Measurements from ENCODE around the gene KPNB1.
"Not testable (repeated sequence)": the region's sequence is repeated elsewhere in the genome, so short reads cannot be mapped to it uniquely, and the experiment has no call there.

The KPNB1 gene

DNA sequence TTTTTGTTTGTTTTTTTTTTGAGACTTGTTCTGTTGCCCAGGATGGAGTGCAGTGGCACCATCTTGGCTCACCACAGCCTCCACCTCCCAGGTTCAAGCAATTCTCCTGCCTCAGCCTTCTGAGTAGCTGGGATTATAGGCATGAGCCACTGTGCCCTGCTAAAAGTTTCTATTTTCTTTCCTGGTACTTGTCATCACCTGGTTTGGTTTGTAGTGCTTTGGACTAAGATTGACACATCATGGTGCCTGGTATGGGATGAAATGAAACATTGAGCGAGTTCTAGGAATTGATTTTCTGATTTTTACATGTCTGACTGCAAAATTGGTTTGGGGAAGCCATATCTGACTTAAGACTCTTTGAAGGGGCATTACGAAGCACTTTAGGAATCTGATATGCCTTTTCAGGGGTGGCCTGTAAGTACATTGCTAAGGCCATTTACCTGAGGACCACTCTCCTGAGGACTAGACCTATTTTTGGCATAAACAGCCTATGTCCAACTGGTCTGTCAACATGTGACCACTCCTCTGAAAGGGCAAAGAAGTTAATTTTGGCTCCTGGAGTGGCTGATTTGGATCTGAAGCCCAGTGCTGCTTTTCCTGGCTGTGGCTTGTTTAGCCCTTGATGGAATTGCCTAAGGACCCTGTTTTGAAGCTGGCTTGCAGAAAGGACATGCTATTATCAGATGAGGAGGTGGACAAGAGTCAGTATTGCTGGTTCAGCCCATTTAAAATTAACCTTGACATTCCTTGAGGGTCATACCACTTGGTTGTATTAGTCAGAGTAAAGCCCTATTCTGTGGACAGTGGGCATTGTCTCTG lies 25.9 kb downstream of the KPNB1 start:
- DNase-seq (ENCODE audit: extremely low spot score, insufficient read length, low read depth): no peak
- no peak for FAIRE-seq

DNA sequence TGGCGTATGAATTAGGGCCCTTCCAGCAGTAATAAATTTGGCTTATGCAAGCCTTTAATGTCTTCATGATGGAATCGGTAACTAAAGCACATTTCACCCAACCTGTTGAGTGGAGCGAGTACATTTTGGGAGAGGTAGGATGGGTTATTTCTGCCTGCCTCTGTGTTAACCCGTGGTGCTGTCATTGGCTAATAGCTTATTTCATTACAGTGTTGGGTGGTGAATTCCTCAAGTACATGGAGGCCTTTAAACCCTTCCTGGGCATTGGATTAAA lies 26.4 kb downstream of the KPNB1 start:
- DNase-seq (ENCODE audit: extremely low spot score, insufficient read length, low read depth) (no peak), FAIRE-seq (no peak)

DNA sequence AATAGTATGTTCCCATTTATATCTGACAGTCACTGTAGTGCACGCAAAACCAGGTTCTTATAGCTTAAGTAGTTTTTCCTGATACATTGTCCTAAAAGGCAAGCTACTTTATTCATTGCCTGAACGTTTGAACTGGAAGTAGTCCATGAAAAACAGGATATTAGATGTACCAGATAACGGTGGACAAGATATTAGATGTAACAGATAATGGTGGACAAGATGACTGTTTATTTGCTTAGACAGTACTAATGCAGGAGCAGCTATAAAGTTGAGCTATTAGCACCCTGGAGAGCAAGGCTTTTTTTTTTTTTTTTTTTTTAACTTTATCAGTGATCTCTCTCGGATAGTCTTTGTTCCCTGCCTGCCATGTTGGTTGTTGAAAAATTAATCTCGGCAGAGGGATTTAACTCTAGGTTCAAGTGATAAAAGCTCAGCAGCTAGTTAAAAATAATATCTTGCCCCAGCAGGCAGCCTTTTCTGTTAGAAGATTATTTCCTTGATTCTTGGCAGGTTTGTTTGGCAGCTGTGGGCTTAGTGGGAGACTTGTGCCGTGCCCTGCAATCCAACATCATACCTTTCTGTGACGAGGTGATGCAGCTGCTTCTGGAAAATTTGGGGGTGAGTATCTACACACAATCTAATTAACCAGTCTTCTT lies 26.9 kb downstream of the KPNB1 start:
- DNase-seq (ENCODE audit: extremely low spot score, insufficient read length, low read depth): no peak
- FAIRE-seq: no peak

DNA sequence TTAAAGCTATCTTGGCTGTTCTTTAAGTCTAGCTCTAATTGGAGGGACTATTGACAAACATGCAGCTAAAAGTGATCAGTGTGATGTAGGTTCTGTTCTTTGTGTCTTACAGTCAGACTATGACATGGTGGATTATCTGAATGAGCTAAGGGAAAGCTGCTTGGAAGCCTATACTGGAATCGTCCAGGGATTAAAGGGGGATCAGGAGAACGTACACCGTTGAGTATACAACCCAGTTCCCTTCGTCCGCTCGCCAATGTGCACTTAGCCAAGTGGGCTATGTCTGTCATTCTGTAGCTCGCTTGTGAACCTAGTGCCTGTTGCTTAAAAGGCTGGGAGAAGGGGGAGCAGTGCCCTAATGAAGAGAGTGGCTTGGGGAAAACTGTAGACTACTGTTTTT lies 28.5 kb downstream of the KPNB1 start:
- DNase-seq (ENCODE audit: extremely low spot score, insufficient read length, low read depth) (no peak), FAIRE-seq (no peak)

DNA sequence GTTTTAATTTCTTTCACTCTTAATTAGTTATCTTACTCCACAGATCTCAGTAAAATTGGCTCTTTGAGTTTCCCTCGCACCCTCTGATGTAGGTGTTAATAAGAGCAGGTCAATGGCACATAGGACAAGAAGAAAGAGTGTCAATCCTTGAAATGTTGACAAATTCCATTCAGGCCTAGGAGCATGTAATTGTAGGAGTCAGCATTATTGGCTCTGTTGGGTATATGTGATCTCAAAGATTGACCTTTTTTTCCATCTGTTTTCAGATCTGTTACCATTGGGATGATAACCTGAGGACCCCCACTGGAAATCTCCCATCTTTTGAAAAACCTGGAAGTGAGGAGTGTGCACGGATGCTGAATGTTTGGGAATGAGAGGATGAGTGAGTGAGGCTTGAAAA lies 32.4 kb downstream of the KPNB1 start:
- FAIRE-seq: no peak
- no peak for DNase-seq (ENCODE audit: extremely low spot score, insufficient read length, low read depth)

DNA sequence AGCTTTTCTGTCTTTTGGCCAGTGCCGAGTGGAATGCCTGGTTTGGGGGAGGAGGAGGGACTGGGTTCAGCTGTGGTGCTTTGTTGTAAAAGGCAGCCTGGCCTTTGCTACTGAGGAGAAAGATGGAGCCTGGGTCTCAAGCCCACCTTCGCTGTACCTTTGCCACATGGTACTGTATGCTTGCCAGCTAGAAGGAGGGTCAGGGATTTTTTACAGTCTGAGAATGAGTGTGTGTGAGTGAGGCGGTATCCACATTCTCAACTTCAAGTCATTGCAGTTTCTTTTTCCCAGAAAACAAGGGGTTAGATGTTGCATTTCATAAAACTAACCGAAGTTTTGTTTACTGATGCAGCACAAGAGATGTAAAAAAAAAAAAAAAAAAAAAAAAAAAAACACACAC lies 33.0 kb downstream of the KPNB1 start:
- FAIRE-seq: not testable (repeated sequence)

DNA sequence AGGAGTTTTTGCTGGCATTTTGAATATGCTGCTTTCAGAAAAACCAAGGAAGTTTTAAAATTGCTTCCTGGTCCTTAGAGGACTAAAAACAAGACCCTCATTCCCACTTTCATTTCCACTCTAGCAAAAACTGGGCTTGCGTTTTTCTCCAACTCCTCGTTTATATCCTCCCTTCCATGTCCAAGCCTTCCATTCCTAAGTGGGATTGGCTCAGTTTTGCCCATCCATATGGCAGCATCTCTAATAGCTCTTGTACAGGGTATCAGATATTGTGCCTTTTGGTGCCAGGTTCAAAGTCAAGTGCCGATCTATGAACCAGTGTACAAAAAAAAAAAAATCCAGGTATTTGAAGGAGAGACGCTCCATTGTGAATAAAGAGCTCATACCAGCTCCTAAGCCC lies 34.3 kb downstream of the KPNB1 start:
- FAIRE-seq (no peak), DNase-seq (ENCODE audit: extremely low spot score, insufficient read length, low read depth) (no peak)

More for the DNA sequence above, 33.0 kb downstream of the KPNB1 start:
- not testable (repeated sequence) for DNase-seq (ENCODE audit: extremely low spot score, insufficient read length, low read depth)

DNA sequence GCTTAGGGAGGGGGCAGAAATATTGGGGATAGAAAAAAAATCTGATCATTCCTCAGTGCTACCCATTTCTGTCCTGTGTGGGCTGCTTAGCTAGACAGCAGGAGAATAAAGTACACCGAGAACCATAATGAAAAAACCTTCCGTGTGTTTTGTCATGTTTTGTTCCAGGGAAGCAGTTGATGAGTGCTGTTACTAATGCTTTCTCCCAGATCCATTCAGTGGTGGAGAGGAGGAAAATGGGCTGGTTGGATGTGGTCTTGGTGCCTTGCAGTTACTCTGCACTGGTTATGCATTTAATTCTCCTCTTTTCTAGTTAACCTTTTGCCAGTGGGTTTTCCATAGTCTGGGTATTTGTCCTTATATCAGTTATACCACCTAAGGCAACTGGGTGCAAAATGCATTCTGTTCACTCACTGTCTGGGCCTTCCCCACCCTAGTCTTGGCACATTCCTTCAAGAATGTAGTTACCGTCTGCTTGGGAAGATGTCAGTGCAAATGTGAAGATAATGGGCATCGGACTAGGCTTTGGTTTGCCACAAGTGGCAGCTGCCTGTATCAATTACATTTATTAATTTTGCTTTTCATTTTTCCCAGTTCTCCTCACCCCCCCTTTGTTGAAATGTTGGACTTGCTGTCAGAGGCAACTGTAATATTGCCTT lies 34.9 kb downstream of the KPNB1 start:
- FAIRE-seq (no peak), DNase-seq (ENCODE audit: extremely low spot score, insufficient read length, low read depth) (no peak)

DNA sequence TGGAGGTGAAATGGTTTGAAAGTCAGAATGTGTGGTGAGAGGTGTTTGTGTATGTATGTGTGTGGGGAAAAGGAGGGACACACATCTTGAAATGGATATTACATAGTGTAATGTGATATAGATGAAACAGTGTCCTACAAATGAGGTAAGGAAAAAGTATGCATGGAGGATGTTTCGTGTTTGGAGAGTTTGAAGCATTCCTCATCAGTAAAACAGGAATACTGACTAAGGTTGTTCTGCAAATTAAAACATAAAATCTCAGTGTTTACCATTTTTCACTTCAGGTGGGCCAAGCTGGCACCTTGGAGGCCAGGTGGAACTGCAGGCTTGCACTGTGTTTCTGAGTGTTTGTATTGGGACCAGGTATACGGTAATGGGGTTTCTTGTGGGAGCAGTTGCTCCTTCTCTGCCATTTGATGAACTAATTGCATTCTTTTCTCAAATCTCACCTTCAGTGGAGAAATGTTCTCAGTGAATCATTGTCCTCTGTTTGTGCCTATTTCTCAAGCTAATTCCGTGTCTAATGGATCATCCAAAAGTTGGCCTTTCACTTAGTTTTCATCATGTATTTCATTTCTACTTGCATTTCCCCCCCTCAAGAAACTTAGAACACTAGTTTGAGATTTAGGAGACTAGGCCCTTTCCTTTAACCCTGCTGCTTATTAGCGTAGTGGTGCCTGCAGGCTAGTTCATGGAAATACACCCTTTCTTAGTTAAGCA lies 36.0 kb downstream of the KPNB1 start:
- no peak for FAIRE-seq

DNA sequence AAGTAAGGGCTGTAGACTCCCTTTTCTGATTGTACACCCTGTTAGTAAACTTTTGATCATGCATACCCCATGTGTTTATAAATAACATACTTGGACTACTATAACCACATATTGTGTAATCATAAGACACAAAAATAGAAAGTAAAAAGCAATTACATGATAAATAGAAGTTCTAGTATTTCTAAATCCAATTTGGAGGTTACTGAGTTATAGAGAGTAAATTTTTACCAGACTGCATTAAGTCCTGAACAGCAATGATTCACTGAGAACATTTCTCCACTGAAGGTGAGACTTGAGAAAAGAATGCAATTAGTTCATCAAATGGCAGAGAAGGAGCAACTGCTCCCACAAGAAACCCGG lies 36.5 kb downstream of the KPNB1 start:
- FAIRE-seq: no peak

More for the DNA sequence above, 36.0 kb downstream of the KPNB1 start:
- no peak for DNase-seq (ENCODE audit: extremely low spot score, insufficient read length, low read depth)

DNA sequence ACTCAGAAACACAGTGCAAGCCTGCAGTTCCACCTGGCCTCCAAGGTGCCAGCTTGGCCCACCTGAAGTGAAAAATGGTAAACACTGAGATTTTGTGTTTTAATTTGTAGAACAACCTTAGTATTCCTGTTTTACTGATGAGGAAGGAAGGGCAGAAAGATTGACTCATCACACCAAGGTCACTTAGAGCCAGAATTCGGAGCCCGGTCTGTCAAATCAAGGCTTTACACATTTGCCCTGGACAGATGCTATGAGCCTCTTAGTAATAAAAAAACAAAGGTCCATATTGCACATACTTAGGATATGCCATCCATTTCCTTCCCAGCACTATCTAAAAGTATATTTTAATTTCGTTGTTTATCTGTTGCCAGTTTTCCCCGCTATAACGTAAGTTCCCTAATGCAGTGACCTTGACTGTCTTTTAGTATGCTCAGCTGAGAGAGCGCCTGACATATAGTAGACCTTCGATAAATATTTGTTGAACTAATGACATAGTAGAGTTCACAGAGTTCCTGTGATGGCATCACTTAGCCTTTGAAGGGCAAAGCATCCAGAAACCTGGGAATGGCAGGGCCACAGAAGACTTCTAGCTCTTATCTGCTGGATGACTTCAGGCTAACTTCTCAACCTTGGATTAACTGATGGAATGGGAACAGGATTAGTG lies 37.1 kb downstream of the KPNB1 start:
- FAIRE-seq (no peak), DNase-seq (ENCODE audit: extremely low spot score, insufficient read length, low read depth) (no peak)

More for the DNA sequence above, 36.5 kb downstream of the KPNB1 start:
- DNase-seq (ENCODE audit: extremely low spot score, insufficient read length, low read depth): no peak

DNA sequence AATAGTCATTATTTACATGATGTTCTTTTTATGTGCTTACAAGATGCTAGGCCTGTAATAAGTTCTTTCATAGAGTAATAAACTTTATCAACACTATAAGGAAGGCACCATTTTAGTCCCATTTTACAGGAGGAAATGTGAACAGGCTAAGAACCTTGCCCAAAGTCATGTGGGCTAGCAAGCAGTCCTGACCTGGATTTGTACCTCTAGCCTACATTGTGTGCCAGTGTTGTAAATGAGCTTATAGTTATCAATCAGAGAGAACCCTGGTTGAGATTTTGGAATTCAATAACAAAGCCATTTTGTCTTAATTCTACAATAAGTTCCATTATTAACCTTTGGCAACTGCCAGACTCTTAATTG lies 37.6 kb downstream of the KPNB1 start:
- no peak for FAIRE-seq
- DNase-seq (ENCODE audit: extremely low spot score, insufficient read length, low read depth): no peak

DNA sequence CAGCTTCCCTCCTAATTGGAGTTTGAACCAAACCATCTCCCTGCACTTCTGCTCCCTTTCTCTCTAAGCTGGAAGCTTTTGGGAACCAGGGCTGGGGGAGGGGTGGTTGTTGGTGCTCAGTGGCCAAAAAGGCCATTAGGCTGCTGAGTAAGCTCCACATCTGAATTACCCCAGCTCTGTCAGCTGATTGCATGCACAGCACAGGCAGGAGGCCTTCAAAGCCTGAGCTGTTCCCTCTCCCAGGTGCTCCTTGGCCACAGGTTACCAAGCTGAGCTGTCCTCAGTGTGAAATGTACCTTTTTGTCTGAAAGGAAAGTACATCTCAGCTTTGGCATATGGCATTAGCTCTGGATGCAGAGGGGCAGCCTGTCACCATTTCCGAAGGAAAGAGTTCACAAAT lies 38.0 kb downstream of the KPNB1 start:
- FAIRE-seq (no peak), DNase-seq (ENCODE audit: extremely low spot score, insufficient read length, low read depth) (no peak)

DNA sequence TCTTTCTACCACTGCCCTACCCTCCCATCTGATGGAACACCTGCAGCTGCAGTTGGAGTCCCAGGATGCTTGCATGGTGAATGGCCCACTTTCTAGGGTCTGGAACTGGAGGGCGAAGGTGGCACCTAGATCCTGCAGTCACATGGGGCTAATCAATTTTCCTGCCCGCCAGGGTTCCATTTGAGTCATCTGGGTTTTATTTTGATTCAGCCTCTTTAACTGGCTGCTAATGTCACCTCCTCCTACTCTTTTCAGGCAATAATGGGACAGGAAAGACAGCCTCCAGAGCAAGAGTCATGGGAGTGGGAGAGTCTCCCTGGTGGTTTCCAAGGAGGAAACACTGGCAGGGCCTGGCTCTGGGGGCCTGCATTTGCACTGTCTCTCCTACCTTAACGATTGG lies 40.4 kb downstream of the KPNB1 start:
- DNase-seq (ENCODE audit: extremely low spot score, insufficient read length, low read depth) (no peak), FAIRE-seq (no peak)

DNA sequence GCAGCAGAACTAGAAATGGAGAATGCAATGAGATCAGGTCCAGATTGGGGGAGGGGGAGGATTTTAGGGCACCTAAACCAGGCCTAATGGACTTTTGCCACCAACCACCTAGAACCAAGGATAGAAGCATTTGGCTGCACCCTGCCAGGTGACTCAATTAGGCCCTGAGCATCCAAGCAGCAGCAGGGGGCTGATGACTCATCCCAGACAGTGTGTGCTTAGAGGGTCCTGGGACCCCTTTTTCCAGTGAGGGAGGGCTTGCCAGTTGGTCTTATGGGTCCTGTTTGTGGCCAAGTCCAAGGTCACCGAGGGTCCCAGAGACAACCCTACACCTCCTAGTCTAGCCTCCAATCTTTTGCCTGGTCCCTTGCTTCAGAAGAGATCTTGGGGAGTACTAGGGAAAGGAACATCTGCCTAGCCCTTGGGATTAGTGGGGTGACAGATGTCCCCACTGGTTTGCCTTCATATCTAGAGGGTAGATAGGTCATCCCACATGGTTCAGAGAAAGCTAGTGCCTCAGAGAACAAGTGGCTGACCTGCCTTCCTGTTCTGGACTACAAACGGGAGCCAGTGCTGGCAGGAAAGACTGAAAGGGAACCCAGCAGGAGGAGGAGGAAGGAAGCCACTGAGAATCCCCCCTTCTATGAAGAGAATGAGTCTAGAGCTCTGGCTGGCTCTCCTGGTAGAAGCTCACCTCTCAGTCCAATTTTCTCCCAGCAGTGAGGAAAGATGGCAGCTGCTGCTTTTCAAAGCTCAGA lies 42.6 kb downstream of the KPNB1 start:
- FAIRE-seq: no peak
- DNase-seq (ENCODE audit: extremely low spot score, insufficient read length, low read depth): no peak

DNA sequence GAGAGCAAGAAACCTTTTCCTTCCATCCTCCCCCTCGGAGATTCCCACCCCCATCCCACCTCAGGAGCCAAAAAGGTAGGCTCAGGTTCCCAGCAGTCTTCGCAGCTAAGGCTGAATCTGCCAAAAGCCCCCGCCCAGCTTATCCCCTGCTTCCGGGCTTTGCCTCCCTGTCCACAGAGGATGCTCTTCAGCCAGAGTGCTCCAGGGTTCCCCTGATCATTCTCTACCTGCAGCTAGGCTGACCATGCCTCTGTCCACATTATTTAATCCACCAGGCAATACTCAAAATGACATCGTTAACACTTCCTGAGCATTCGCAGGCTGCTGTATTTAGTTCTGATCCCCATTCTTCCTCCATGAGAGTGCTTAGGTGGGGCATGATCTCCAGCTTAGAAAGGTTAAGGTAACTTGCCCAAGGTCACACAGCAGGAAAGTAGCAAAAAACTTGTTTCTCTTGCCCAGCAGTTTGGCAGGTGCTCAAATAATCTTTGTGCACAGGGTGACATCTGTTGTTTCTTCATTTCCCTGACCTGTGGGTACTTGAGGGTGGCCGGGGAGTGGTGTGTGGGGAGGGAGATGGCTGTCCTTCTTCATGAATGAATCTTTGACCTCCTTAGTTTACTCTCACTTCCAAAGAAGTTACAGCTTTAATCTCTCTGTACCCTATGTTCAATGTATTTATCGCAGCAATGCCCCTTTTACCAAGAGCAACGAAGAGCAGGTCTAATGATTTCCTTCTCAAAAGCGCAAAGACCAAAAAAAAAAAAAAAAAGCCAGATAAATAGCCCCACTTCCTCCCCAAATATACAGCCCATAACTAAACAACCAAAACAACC lies 43.4 kb downstream of the KPNB1 start:
- peak; percentile 67 for FAIRE-seq

DNA sequence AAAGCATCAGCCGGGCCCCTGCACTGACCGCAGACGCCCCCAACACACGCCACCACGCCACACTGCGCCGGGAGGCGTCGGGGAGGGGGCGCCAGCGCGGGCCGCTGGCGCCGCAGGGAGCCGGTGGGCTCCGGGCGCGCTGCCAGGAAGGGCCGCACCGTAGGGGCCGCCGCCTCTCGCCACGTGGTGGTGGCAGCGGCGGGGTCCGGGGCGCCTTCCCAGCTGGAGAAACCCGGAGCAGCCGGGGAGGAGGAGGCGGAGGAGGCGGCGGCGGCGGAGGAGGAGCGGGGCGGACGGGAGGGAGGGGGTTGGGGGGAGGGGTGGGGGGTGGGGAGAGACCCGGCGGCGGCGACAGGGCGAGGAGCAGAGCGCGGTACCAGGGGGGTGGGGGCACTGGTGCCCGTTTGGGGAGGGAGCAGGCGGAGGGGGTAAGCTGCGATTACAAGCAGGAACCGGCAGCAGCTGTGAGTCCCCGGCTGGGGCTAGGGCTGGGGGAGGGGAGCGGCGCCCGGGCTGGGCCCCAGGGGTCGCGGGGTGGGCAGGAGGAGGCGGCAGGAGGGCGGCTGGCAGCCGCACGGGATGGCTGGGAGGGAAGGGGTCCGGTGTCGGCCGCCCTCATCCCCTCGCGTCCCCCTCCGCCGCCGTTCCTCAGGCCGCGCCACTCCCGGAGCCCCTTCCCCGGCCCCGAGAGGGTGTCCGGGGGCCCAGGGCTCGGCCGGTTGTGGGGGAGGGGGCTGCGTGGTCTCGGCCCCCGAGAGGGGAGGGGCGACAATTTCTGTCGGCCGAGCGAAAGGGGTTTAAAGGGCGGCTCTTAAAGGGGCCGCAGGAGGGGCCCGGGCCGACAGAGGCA lies 44.2 kb downstream of the KPNB1 start, which contains the start of gene TBKBP1:
TSS of gene TBKBP1 (plus strand) at position 431 of the 850 bp plus-strand sequence. CDS start 1,952 bp downstream, outside the sequence.
- no peak for FAIRE-seq
- no peak for DNase-seq (ENCODE audit: extremely low spot score, insufficient read length, low read depth)

More for the DNA sequence above, 43.4 kb downstream of the KPNB1 start:
- no peak for DNase-seq (ENCODE audit: extremely low spot score, insufficient read length, low read depth)
